ENCODE results near the gene RHBDD3.

Gene RHBDD3

GRCh38 chr22:29301716-29302401, 34.1 kb upstream of the RHBDD3 start:
- Histone ChIP-seq H3K4me3 (ENCODE audit: low read depth in 1 of 2, low read length in 2 of 2) (no peak overlapping the region), H3K9me3 (ENCODE audit: low read length) (no peaks in the 10 kb centered on the region), H3K36me3 (ENCODE audit: insufficient read depth, low read length) (peaks cover 41% of the 10 kb centered on the region), H3K9ac (ENCODE audit: low read length) (no peak overlapping the region), H3K27ac (ENCODE audit: low read depth, low read length) (no peak overlapping the region), H3K4me1 (ENCODE audit: insufficient read depth, low read length) (peaks cover 16% of the 10 kb centered on the region), H3K27me3 (ENCODE audit: control insufficient read depth in 1 of 2, insufficient read depth in 2 of 2, low read length in 2 of 2) (no peaks in the 10 kb centered on the region)

- Histone ChIP-seq H3K4me3 (ENCODE audit: low read depth in 1 of 2, low read length in 2 of 2) (no peak overlapping the region), H3K36me3 (ENCODE audit: insufficient read depth, low read length) (peaks cover 50% of the 10 kb centered on the region), H3K27me3 (ENCODE audit: control insufficient read depth in 1 of 2, insufficient read depth in 2 of 2, low read length in 2 of 2) (no peaks in the 10 kb centered on the region), H3K9me3 (ENCODE audit: low read length) (no peaks in the 10 kb centered on the region), H3K27ac (ENCODE audit: low read depth, low read length) (no peak overlapping the region), H3K4me1 (ENCODE audit: insufficient read depth, low read length) (peaks cover 16% of the 10 kb centered on the region), H3K9ac (ENCODE audit: low read length) (no peak overlapping the region)
These were observed 33.2 kb upstream of the RHBDD3 start for GRCh38 chr22:29300807-29301601.

- Histone ChIP-seq H3K27me3 (ENCODE audit: control insufficient read depth in 1 of 2, insufficient read depth in 2 of 2, low read length in 2 of 2) (no peaks in the 10 kb centered on the region), H3K4me1 (ENCODE audit: insufficient read depth, low read length) (peaks cover 16% of the 10 kb centered on the region), H3K36me3 (ENCODE audit: insufficient read depth, low read length) (peaks cover 56% of the 10 kb centered on the region), H3K9ac (ENCODE audit: low read length) (no peak overlapping the region), H3K27ac (ENCODE audit: low read depth, low read length) (no peak overlapping the region), H3K4me3 (ENCODE audit: low read depth in 1 of 2, low read length in 2 of 2) (no peak overlapping the region), H3K9me3 (ENCODE audit: low read length) (no peaks in the 10 kb centered on the region)
These were observed 32.7 kb upstream of the RHBDD3 start for GRCh38 chr22:29300467-29300806.

GRCh38 chr22:29299136-29299900, 31.5 kb upstream of the RHBDD3 start:
- H3K27ac ChIP-seq (ENCODE audit: low read depth, low read length), result no peak overlapping the region
- no peak overlapping the region for H3K9ac ChIP-seq (ENCODE audit: low read length)
- H3K36me3 ChIP-seq (ENCODE audit: insufficient read depth, low read length), result peaks cover 65% of the 10 kb centered on the region
- H3K9me3 ChIP-seq (ENCODE audit: low read length), result no peaks in the 10 kb centered on the region
- H3K27me3 ChIP-seq (ENCODE audit: control insufficient read depth in 1 of 2, insufficient read depth in 2 of 2, low read length in 2 of 2), result no peaks in the 10 kb centered on the region
- H3K4me1 ChIP-seq (ENCODE audit: insufficient read depth, low read length), result peaks cover 16% of the 10 kb centered on the region
- no peak overlapping the region for H3K4me3 ChIP-seq (ENCODE audit: low read depth in 1 of 2, low read length in 2 of 2)

GRCh38 chr22:29298641-29299040, 30.9 kb upstream of the RHBDD3 start:
- Histone ChIP-seq H3K4me1 (ENCODE audit: insufficient read depth, low read length) (peaks cover 16% of the 10 kb centered on the region), H3K9me3 (ENCODE audit: low read length) (no peaks in the 10 kb centered on the region), H3K27me3 (ENCODE audit: control insufficient read depth in 1 of 2, insufficient read depth in 2 of 2, low read length in 2 of 2) (no peaks in the 10 kb centered on the region), H3K27ac (ENCODE audit: low read depth, low read length) (no peak overlapping the region), H3K36me3 (ENCODE audit: insufficient read depth, low read length) (peaks cover 71% of the 10 kb centered on the region), H3K4me3 (ENCODE audit: low read depth in 1 of 2, low read length in 2 of 2) (no peak overlapping the region), H3K9ac (ENCODE audit: low read length) (no peak overlapping the region)

- Histone ChIP-seq H3K4me1 (ENCODE audit: insufficient read depth, low read length) (peaks cover 20% of the 10 kb centered on the region), H3K36me3 (ENCODE audit: insufficient read depth, low read length) (peaks cover 93% of the 10 kb centered on the region), H3K27me3 (ENCODE audit: control insufficient read depth in 1 of 2, insufficient read depth in 2 of 2, low read length in 2 of 2) (no peaks in the 10 kb centered on the region), H3K9ac (ENCODE audit: low read length) (no peak overlapping the region), H3K4me3 (ENCODE audit: low read depth in 1 of 2, low read length in 2 of 2) (no peak overlapping the region), H3K27ac (ENCODE audit: low read depth, low read length) (no peak overlapping the region), H3K9me3 (ENCODE audit: low read length) (no peaks in the 10 kb centered on the region)
These were observed 24.6 kb upstream of the RHBDD3 start for GRCh38 chr22:29292379-29292778.

- H3K4me1 ChIP-seq (ENCODE audit: insufficient read depth, low read length), result peaks cover 20% of the 10 kb centered on the region
- no peak overlapping the region for H3K4me3 ChIP-seq (ENCODE audit: low read depth in 1 of 2, low read length in 2 of 2)
- no peak overlapping the region for H3K27ac ChIP-seq (ENCODE audit: low read depth, low read length)
- no peak overlapping the region for H3K9ac ChIP-seq (ENCODE audit: low read length)
- H3K36me3 ChIP-seq (ENCODE audit: insufficient read depth, low read length), result peaks cover 93% of the 10 kb centered on the region
- no peaks in the 10 kb centered on the region for H3K27me3 ChIP-seq (ENCODE audit: control insufficient read depth in 1 of 2, insufficient read depth in 2 of 2, low read length in 2 of 2)
- no peaks in the 10 kb centered on the region for H3K9me3 ChIP-seq (ENCODE audit: low read length)
These were observed 23.4 kb upstream of the RHBDD3 start for GRCh38 chr22:29291215-29291614.

- H3K4me3 ChIP-seq (ENCODE audit: low read depth in 1 of 2, low read length in 2 of 2), result no peak overlapping the region
- no peaks in the 10 kb centered on the region for H3K27me3 ChIP-seq (ENCODE audit: control insufficient read depth in 1 of 2, insufficient read depth in 2 of 2, low read length in 2 of 2)
- no peaks in the 10 kb centered on the region for H3K9me3 ChIP-seq (ENCODE audit: low read length)
- H3K27ac ChIP-seq (ENCODE audit: low read depth, low read length), result no peak overlapping the region
- H3K9ac ChIP-seq (ENCODE audit: low read length), result no peak overlapping the region
- peaks cover 20% of the 10 kb centered on the region for H3K4me1 ChIP-seq (ENCODE audit: insufficient read depth, low read length)
- H3K36me3 ChIP-seq (ENCODE audit: insufficient read depth, low read length), result peaks cover 93% of the 10 kb centered on the region
These were observed 22.3 kb upstream of the RHBDD3 start for GRCh38 chr22:29290061-29290460.

GRCh38 chr22:29288837-29289236, 21.1 kb upstream of the RHBDD3 start:
- no peaks in the 10 kb centered on the region for H3K9me3 ChIP-seq (ENCODE audit: low read length)
- H3K27me3 ChIP-seq (ENCODE audit: control insufficient read depth in 1 of 2, insufficient read depth in 2 of 2, low read length in 2 of 2), result no peaks in the 10 kb centered on the region
- no peak overlapping the region for H3K27ac ChIP-seq (ENCODE audit: low read depth, low read length)
- peaks cover 94% of the 10 kb centered on the region for H3K36me3 ChIP-seq (ENCODE audit: insufficient read depth, low read length)
- H3K4me3 ChIP-seq (ENCODE audit: low read depth in 1 of 2, low read length in 2 of 2), result no peak overlapping the region
- peaks cover 20% of the 10 kb centered on the region for H3K4me1 ChIP-seq (ENCODE audit: insufficient read depth, low read length)
- no peak overlapping the region for H3K9ac ChIP-seq (ENCODE audit: low read length)

- H3K9me3 ChIP-seq (ENCODE audit: low read length), result no peaks in the 10 kb centered on the region
- no peaks in the 10 kb centered on the region for H3K27me3 ChIP-seq (ENCODE audit: control insufficient read depth in 1 of 2, insufficient read depth in 2 of 2, low read length in 2 of 2)
- no peak overlapping the region for H3K4me3 ChIP-seq (ENCODE audit: low read depth in 1 of 2, low read length in 2 of 2)
- H3K27ac ChIP-seq (ENCODE audit: low read depth, low read length), result no peak overlapping the region
- no peak overlapping the region for H3K9ac ChIP-seq (ENCODE audit: low read length)
- H3K36me3 ChIP-seq (ENCODE audit: insufficient read depth, low read length), result peaks cover 89% of the 10 kb centered on the region
- H3K4me1 ChIP-seq (ENCODE audit: insufficient read depth, low read length), result peaks cover 7% of the 10 kb centered on the region
These were observed 16.4 kb upstream of the RHBDD3 start for GRCh38 chr22:29284196-29284595.

- H3K36me3 ChIP-seq (ENCODE audit: insufficient read depth, low read length), result peaks cover 81% of the 10 kb centered on the region
- no peaks in the 10 kb centered on the region for H3K27me3 ChIP-seq (ENCODE audit: control insufficient read depth in 1 of 2, insufficient read depth in 2 of 2, low read length in 2 of 2)
- H3K4me3 ChIP-seq (ENCODE audit: low read depth in 1 of 2, low read length in 2 of 2), result no peak overlapping the region
- no peak overlapping the region for H3K27ac ChIP-seq (ENCODE audit: low read depth, low read length)
- no peak overlapping the region for H3K9ac ChIP-seq (ENCODE audit: low read length)
- no peaks in the 10 kb centered on the region for H3K9me3 ChIP-seq (ENCODE audit: low read length)
- H3K4me1 ChIP-seq (ENCODE audit: insufficient read depth, low read length), result peaks cover 21% of the 10 kb centered on the region
These were observed 10.1 kb upstream of the RHBDD3 start for GRCh38 chr22:29277927-29278326.

Data from muscle layer of colon (tissue), 2 donors.